Right cardiac atrium (tissue), 5 donors: Measurements from ENCODE around the gene BRINP1. TPM values are rescaled to one million over a fixed set of nuclear protein-coding genes. Genes with fewer than 3 reads are reported as not detected.
"Not testable (repeated sequence)": the region's sequence is repeated elsewhere in the genome, so short reads cannot be mapped to it uniquely, and the experiment has no call there.

Source experiments
- ATAC-seq, 2 donors: fragments of 200-7000 bp; cut with Tn5 transposase; one replicate each; pipeline versions ENCODE4 v1.8.0 to v1.9.1; 2020; ENCODE audit warnings: moderate library complexity in 2 of 2, mild to moderate bottlenecking in 1 of 2
- DNase-seq, 3 donors: peaks; one replicate each; pipeline ENCODE4 v3.0.0-alpha.2; 2020
- H3K27ac ChIP-seq: one replicate; pipeline ENCODE4 v1.5.1; 2013; ENCODE audit warnings: mild to moderate bottlenecking, low read length, control low read depth, moderate library complexity
- H3K27me3 ChIP-seq: one replicate; pipeline ENCODE4 v1.6.1; 2013; ENCODE audit not compliant: control insufficient read depth, insufficient read depth
- H3K4me1 ChIP-seq: one replicate; pipeline ENCODE4 v1.6.1; 2013; ENCODE audit warnings: low read length; ENCODE audit not compliant: control insufficient read depth, insufficient read depth
- H3K4me3 ChIP-seq: one replicate; pipeline ENCODE4 v1.5.1; 2013; ENCODE audit warnings: low read length, control low read depth
- H3K9me3 ChIP-seq: one replicate; pipeline ENCODE4 v1.6.1; 2013; ENCODE audit warnings: low read length; ENCODE audit not compliant: control insufficient read depth
- WGBS: extraction: QIAGEN DNeasy Blood & Tissue Kit; methylation state at CpG from one replicate; pipeline ENCODE4 v1.1.7; 2013; 5-methylcytosine and 5-hydroxymethylcytosine counted together
- intact Hi-C, 4 donors: fragments of 100-400 bp; cut with DNase I; formaldehyde crosslinking; loops; one replicate each; pipeline versions ENCODE4 v1.11.0 to v1.14.0; 2022 to 2023
- polyA plus RNA-seq: library from polyadenylated mRNA; stranded (reverse); fragments of 200-250 nt; gene quantifications from one replicate; pipeline ENCODE4 v1.2.3, GENCODE V29; 2013
- total RNA-seq, 4 donors: library from RNA; stranded (reverse); fragmentation: NEBNext Ultra II Directional; extraction: Animal tissue kit (Norgen Biotek cat#: 25700); gene quantifications; one replicate each; pipeline ENCODE4 v1.2.1, GENCODE V29; 2021
- donor health status: healthy with polysubstance abuse.
- donor health status: DM: no; HTN: yes; CAD: no.
- donor health status: DM: no; HTN: no; CAD: no.
- donor health status: DM: no; HTN: yes; CAD: no; lungs with severe emphysema.
- donor health status: DM: yes; HTN: yes; CAD: no.

Gene BRINP1
- total and polyA plus RNA-seq, 5 donors: 0.63 to 1.6 (median 1.1) TPM

DNA sequence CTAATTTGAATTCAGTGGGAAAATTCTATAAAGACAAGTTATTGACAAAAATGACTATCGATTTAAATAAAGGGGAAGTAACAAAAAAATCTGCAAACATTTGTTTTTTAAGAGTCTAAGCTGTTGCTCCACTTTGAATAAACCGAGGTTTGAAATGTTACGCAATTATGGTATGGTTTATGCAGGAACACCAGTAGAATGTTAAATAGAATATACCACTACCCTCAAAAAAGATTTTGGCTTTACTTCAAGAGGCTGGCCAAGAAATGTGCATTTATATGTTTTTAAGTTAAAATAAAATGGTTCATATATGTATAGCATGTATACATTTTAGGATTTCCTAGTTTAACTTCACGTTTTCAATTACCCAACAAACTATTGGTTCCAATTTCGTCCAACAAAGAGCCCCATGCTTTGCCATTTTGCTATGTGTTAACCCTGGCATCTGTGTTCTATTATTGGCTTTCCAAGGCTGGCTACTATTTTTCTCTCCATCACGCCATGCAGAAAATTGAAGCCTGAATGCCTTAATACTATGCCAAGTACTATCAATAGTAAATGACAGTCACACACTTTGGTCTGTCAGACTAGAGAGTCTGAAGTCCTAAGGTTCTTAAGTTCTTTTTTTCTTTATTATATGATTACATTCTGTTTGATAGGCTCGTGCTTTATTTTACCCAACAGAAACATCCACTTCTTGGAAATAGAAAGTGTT lies 171.2 kb downstream of the BRINP1 start:
- DNase-seq: no peak
- H3K9me3 ChIP-seq: no peaks in the 10 kb centered on the region
- no peaks in the 10 kb centered on the region for H3K4me1 ChIP-seq
- no peaks in the 10 kb centered on the region for H3K27me3 ChIP-seq
- peak in 1 of 2 donors; percentile 62 for ATAC-seq
- no peak overlapping the region for H3K27ac ChIP-seq
- 80% methylated on average over 7 of the region's 7 CpGs for whole genome bisulfite sequencing
- H3K4me3 ChIP-seq: no peak overlapping the region
- intact Hi-C loops: no loop called here

GRCh38 chr9:119195521-119195920 lies 173.7 kb downstream of the BRINP1 start:
- 24% methylated on average over 2 of the region's 2 CpGs for WGBS
- intact Hi-C loops: no loop called here
- H3K27me3 ChIP-seq: no peaks in the 10 kb centered on the region

GRCh38 chr9:119185298-119185697 lies 183.9 kb downstream of the BRINP1 start:
- WGBS: 71% methylated on average over 3 of the region's 3 CpGs
- DNase-seq: no peak
- Histone ChIP-seq H3K27me3 (no peaks in the 10 kb centered on the region), H3K9me3 (no peaks in the 10 kb centered on the region), H3K27ac (no peak overlapping the region), H3K4me3 (no peak overlapping the region), H3K4me1 (no peaks in the 10 kb centered on the region)
- intact Hi-C loops: no loop called here
- no peak for ATAC-seq

More at GRCh38 chr9:119195521-119195920, 173.7 kb downstream of the BRINP1 start:
- ATAC-seq (no peak), DNase-seq (no peak)
- no peak overlapping the region for H3K27ac ChIP-seq
- no peaks in the 10 kb centered on the region for H3K9me3 ChIP-seq
- H3K4me3 ChIP-seq: no peak overlapping the region
- no peaks in the 10 kb centered on the region for H3K4me1 ChIP-seq

DNA sequence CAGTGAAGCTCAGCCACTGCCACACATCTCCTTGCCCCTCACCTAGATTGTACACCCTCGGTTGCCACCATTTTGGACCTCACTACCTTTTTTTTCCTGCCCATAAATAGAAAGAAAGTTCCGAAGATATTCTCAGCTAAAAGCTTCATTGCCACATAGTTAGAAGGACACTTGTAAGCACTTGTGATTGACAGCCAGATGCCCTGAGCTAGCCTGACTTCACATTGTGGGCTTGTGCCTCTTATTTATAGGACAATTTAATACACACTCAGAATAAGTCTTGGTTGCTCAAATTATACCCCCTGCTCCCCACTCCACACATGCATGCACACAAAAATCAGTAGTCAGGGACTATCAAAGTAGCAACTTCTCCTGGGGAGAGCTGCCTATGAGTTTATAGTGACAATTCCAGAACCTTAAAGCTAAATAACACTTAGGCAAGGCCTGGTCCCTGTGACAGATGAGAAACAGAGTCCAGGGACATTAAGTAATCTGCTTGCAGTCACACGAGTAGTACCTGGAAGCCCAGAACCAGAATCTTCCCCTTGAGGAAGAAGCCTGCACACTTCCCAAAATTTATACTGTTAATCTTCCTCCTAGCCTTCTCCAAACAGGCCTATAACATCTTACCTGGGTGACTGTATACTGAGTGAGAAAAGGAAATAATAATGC lies 184.8 kb downstream of the BRINP1 start:
- Histone ChIP-seq H3K27ac (no peak overlapping the region), H3K9me3 (no peaks in the 10 kb centered on the region), H3K4me1 (no peaks in the 10 kb centered on the region), H3K27me3 (no peaks in the 10 kb centered on the region), H3K4me3 (no peak overlapping the region)
- intact Hi-C loops: no loop called here
- ATAC-seq (no peak), DNase-seq (no peak)
- 66% methylated on average over 3 of the region's 3 CpGs for WGBS

DNA sequence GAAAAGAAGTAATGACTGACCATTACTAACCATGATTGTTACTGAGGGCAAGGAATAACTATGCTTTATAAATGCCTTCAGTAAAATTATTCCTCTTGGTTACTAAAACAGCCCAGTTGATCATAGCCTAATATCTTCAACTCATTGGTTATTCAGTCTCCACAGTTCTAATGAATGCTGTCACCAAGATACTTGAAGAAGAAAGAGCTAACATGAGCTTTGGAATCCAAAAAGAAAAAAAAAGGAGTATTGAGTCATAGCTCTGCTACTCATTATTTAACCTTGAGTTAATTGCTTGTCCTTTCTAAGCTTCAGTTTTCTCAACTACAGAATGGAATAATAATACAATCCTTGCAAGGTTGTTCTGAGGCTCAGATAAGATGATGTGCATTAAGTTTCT lies 187.7 kb downstream of the BRINP1 start:
- H3K27ac ChIP-seq: no peak overlapping the region
- H3K4me3 ChIP-seq: no peak overlapping the region
- intact Hi-C loops: no loop called here
- no peaks in the 10 kb centered on the region for H3K27me3 ChIP-seq
- H3K4me1 ChIP-seq: no peaks in the 10 kb centered on the region
- DNase-seq (no peak), ATAC-seq (no peak)
- no peaks in the 10 kb centered on the region for H3K9me3 ChIP-seq

GRCh38 chr9:119180897-119181296 lies 188.3 kb downstream of the BRINP1 start:
- no peak overlapping the region for H3K27ac ChIP-seq
- H3K27me3 ChIP-seq: no peaks in the 10 kb centered on the region
- no peak overlapping the region for H3K4me3 ChIP-seq
- DNase-seq (no peak), ATAC-seq (no peak)
- intact Hi-C loops: no loop called here
- no peaks in the 10 kb centered on the region for H3K4me1 ChIP-seq
- no peaks in the 10 kb centered on the region for H3K9me3 ChIP-seq
- 84% methylated on average over 3 of the region's 3 CpGs for WGBS

- Histone ChIP-seq H3K27ac (no peak overlapping the region), H3K27me3 (no peaks in the 10 kb centered on the region), H3K4me3 (no peak overlapping the region), H3K4me1 (no peaks in the 10 kb centered on the region), H3K9me3 (no peaks in the 10 kb centered on the region)
- ATAC-seq (no peak), DNase-seq (no peak)
- intact Hi-C loops: no loop called here
- WGBS: 48% methylated on average over 3 of the region's 3 CpGs
These were observed 189.5 kb downstream of the BRINP1 start for GRCh38 chr9:119179701-119180100.

GRCh38 chr9:119177196-119177595 lies 192.0 kb downstream of the BRINP1 start:
- no peak for ATAC-seq
- Histone ChIP-seq H3K4me1 (no peaks in the 10 kb centered on the region), H3K9me3 (no peaks in the 10 kb centered on the region), H3K27ac (no peak overlapping the region), H3K27me3 (no peaks in the 10 kb centered on the region), H3K4me3 (no peak overlapping the region)
- intact Hi-C loops: no loop called here
- no peak for DNase-seq
- WGBS: 77% methylated on average over 9 of the region's 9 CpGs

DNA sequence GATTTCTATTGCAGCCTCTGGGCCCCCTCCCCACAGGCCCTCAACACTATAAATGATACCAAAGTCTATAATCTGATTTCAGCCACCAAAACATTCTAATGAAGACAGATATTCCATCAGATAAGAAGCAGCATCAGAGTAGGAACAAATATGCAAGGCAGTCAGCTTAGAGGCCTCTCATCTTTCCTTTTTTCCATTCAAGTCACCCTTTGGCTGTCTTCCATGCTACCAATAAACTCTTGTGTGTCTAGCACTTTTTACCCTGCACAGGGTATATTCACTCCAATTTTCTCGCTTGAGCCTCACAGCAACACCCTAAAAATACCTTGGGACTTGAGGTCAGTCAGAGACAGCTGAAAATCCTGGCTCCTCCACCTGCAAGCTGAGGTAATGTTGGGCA lies 193.7 kb downstream of the BRINP1 start:
- ATAC-seq (no peak), DNase-seq (no peak)
- Histone ChIP-seq H3K27ac (no peak overlapping the region), H3K4me3 (no peak overlapping the region), H3K27me3 (no peaks in the 10 kb centered on the region), H3K4me1 (no peaks in the 10 kb centered on the region), H3K9me3 (no peaks in the 10 kb centered on the region)
- WGBS: 70% methylated on average over 1 of the region's 1 CpG
- intact Hi-C loops: no loop called here

GRCh38 chr9:119169222-119169621 lies 200.0 kb downstream of the BRINP1 start:
- ATAC-seq, intact Hi-C loops, H3K27ac ChIP-seq, H3K4me1 ChIP-seq, H3K4me3 ChIP-seq, H3K9me3 ChIP-seq, H3K27me3 ChIP-seq: not testable (repeated sequence)
- 25% methylated on average over 27 of the region's 27 CpGs for WGBS
- DNase-seq: peak in 2 of 3 donors; percentile 36 to 63

DNA sequence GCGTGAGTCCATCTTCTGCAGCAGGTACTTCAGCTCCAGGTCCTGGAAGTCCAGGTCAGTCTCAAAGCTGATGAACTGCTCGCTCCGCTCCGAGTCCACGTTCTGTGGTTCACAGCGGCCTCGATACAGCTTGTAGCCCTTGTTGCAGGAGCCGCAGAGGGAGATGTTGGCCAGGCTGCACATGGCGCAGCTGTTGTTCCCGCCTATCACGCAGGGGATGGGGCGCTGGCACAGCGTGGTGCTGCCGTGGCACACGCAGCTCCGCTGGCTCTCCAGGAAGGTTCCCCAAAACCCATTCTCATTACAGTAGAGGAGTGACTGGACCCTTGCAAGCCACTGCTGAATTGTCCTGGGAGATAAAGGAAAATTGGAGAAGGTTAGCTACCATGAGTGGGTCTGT lies 201.4 kb downstream of the BRINP1 start:
- H3K27me3 ChIP-seq: no peaks in the 10 kb centered on the region
- H3K9me3 ChIP-seq: no peaks in the 10 kb centered on the region
- H3K4me3 ChIP-seq: no peak overlapping the region
- no peaks in the 10 kb centered on the region for H3K4me1 ChIP-seq
- intact Hi-C loops: no loop called here
- DNase-seq: peak in 2 of 3 donors; percentile 33 to 44
- WGBS: 94% methylated on average over 16 of the region's 16 CpGs
- no peak for ATAC-seq
- H3K27ac ChIP-seq: no peak overlapping the region
